NCI-H345 (cell line): ENCODE results near the gene EMP2.

Experiments used
- DNase-seq: peaks from one replicate; lab custom pipeline; 2025; lab: John Stamatoyannopoulos, UW

EMP2 gene

DNA sequence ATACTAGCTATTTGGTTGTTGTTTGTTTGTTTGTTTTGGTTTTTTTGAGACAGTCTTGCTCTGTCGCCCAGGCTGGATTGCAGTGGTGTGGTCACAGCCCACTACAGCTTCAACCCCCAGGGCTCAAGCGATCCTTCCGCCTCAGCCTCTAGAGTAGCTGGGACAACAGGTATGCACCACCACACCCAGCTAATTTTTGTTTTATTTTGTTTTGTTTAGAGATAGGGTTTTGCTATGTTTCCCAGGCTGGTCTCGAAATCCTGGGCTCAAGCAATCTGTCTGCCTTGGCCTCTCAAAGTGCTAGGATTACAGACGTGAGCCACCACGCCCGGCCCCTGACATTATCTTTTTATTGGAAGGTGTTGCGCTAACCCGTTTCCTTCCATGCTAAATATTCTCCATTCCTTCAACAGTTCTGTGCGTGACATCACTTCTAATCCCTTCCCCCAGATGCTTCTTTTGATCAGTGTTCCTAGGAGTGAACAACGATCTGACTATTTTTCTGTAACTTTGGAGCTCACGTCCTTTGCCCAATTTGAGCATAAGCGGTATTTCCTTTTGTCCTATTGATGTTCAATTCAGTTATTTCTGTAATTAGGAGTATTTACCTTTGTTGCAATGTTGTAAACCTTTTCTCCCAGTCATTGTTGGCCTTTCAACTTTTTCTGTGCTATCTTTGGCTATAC, 30.2 kb upstream of the EMP2 start:
- DNase-seq = no peak

DNA sequence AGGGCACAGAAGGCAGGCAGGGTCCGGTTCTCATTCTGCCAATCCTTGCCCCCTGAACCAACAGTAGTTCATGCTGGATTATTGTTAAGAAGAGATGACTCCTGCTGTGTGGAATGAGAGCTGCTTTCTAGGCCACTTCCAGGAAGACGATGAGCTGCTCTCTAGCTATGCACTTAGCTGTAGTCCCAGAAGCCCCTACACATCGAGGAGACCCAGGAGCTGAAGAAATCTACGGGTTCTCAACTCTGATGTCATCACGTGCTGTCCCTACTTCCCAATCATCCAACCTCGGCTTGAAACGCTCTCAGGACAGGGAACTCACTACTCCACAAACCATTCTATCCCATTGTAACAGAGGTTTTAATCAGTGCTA, 29.0 kb upstream of the EMP2 start:
- DNase-seq = no peak

DNA sequence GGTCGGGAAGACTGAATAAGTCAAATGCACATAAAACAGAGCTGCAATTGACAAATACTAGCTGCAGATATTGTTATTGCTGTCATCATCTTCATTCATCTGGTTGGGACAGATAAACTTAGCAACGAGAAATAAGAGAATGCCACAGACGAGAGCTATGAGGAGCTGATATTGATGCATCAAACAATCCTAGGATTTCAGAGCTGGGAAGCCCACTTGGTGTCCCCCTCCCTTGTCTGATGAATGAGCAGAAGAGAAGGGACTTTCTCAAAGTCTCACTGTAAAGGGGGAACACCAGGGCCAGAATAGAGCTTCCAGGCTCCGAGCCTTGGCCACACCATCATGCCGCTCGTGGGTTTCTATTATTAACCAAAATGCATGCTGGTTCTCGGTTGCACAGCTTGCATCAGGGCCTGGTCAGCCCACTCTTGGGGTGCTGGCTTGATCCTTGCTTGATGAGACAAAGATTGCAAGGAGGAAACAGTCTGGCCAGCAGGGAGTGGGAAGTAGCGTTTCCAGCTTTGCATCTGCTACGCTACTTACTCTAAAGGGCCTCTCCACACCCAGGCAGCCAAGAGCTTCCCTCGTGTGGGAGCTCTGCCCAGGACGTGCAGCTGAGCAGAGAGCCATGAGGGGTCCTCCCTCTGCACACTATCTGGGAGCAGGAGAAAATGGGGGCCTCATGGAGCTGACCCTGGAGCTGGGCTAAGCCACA, 28.4 kb upstream of the EMP2 start:
- DNase-seq = no peak

DNA sequence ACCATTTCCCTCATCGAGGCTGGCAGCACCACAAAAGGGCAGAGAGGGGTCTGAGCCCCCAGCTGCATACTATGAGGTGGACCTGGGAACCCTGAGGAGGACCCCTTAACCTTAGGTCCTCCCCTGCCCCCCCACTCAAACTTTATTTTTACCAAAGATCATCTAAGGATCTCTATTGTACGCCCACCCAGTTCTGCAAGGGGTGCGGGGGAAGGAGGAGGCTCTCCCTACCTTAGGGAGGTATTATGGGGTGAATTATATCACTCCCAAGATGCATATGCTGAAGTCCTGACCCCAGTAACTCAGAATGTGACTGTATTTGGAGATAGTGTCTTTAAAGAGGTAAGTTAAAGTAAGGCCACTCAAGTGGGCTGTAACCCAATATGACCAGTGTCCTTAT, 26.8 kb upstream of the EMP2 start:
- DNase-seq = no peak

DNA sequence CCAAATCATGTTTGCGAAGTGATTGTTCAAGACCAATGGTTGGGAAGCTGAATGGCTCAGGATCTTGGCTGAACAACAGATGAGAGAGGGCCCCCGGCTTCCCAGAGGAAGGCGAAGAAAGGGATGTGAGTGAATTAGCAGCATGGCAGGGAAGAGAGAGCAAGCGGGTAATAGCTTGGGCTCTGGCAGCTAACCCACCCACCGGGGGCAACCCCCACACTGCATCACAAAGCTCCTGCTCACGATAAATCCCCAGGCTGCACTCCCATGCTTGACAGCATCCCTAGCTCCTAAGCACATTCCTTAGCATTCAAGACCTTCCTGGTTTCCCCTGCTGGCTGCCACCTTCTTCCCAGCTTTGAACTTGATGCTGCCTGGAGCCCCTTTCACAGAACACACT, 26.2 kb upstream of the EMP2 start:
- no peak for DNase-seq

DNA sequence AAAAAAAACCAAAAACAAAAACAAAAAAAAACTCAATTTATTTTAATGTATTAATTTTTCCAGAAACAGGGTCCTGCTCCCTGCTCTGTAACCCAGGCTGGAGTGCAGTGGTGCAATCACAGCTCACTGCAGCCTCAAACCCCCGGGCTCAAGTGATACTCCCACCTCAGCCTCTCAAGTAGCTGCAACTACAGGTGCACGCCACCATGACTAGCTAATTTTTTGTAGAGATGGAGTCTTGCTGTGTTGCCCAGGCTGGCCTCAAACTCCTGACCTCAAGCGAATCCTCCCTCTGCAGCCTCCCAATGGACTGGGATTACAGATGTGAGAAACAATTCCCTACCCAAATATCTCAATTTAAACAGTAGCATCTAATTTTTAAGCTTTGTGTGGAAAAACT, 25.2 kb upstream of the EMP2 start:
- DNase-seq = no peak

DNA sequence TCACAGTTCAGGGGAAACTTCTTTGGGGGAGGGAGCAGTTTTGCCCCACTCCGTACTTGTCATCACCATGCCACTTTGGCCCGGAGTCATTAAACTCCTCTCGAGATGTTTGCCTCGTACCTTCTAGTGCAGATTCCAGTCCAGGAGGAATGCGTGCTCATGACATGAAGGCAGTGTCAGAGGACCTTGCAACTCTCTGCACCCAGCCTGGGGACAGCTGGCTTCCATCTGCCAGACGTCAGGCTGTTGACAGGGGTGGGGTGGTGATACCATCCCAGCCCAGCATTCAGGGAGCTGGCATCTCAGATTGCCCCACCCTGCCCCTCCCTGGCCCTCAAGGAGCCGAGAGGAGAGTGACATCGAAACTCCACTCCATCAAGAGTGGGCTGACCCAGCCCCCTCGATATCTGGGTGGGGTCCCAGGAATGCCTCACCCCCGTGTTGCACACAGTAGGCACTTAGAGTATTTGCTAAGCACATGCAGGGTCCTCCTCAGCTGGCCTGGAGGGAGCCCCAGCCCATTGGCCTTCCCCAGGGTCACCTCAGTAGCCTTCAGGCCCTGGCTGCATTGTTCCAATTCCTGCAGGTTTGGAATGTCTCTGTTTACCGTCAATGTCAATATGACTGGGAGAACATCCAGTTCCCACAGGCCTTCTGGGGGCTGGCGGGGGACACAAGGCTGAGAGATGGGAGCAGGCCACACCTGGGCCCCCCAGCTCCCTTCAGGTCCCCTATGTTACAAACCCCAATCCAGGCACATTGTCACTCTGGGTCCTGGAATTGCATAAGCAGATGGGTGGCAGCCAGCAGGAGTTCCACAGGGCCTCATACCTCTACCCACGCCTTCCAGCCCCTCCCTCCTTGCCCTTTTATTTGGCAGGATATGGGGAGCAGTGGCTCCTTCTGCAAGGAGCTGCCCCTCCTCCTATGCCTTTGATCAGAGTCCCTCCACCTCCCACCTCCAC, 21.3 kb upstream of the EMP2 start:
- no peak for DNase-seq

DNA sequence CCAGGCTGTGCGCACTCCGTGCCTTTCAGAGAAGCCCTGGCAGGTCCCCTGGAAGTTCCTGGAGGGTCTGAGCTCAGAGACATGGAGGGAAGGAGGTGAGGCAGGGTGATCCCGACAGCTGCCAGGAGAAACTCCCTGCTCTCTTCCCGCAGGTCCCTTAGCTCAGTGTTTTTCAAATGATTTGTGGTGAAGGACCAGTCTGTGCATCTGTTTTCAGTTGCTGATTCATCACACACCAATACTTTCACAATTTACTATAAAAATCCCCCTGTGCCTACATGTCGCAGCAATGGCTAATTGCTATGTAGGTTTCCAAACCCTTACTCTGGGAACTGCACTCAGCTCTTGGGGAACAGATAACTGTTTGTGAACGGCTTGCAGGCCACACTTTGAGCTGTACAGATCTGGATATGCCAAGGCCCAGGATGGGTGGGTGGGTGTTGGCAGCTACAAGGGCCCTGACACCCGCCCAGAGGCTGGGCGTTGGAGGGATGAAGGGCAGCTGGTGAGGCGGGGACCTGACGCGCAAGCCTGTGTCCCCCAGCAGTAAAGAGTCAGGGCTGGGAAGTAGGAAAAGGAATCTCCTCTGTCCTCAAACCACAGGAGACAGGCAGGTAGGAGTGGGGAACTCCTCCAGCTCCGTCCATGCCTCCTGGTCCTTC, 20.5 kb upstream of the EMP2 start:
- no peak for DNase-seq

DNA sequence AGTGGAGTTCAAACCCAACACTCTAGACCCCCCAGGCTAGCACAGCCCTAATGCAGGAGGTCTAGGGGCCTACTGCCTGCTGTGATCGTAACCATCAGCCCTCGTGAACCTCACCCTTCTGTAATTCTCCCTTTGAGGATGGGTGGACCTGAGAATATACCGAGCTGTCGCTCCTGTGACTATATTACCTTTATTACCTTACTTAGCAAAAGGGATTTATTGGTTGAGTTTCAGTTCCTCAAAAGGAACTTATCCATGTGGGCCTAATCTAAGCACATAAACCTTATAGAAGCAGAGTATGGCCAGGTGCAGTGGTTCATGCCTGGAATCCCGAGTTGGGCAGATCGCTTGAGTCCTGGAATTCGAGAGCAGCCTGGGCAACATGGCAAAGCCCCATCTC, 19.2 kb upstream of the EMP2 start:
- DNase-seq = no peak

DNA sequence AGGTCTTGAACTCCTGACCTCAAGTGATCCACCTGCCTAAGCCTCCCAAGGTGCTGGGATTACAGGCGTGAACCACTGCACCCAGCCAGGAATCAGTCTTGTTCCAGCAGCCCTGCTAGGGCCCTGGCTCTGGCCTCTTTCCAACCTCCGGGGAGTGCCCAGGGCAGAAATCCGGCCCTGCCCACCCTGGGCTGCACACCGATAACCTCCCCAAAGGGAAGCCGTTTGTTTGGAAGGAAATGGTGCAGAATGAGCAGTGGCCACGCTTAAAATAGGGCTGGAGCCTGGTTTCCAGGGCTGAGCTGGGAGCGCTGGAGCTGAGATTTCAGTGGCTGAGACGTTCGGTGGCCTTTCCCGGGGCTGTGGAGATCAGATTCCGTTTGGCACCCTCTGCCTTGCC, 17.8 kb upstream of the EMP2 start:
- DNase-seq = no peak

DNA sequence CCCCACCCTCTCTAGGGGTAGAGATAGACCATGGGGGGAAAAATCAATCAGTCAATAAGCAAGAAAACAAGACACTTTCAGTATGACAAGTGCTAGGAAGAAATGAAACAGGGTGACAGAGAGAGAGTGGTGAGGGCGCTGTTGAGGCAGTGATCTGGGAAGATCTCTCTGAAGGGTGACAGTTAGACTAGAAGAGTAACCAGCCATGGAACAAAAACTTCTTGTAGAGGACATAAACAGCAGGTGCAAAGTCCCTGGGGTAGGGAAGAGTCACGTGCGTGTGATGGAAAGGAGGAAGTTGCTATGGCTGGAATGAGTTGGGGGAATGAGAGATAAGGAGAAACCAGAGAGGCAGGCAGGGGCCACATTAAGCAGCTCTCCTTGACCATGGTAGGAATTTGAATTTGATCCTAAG, 16.8 kb upstream of the EMP2 start:
- no peak for DNase-seq

DNA sequence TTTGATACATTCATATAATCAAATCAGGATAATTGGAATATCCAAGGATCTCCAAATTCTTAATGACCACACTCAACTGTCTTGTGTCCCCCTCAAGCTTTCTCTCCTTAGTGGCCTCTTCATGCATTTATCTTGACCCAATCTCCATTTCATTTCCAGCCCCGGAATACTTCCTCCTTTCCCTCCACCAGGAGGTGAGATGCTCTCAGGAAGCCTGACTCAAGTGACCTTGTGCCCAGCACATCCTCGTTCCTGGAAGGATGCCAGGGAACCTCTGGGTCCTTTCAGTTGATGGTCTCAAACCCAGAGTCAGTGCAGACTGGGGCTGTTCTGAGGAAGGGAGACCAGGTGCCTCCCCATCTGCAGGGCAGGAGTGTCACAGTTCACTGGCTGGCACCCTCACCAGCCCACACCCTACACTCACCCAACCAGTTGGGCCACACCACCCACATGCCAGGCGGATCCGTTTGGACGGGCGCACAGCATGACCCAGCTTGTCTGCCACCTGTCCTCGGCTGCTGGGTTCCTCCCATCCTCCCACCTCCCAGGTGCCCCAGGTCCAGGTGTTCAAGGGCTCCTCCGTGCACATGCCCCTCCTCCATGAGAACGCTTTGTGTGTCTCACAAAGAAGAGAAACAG, 14.0 kb upstream of the EMP2 start:
- peak; percentile 87 for DNase-seq

DNA sequence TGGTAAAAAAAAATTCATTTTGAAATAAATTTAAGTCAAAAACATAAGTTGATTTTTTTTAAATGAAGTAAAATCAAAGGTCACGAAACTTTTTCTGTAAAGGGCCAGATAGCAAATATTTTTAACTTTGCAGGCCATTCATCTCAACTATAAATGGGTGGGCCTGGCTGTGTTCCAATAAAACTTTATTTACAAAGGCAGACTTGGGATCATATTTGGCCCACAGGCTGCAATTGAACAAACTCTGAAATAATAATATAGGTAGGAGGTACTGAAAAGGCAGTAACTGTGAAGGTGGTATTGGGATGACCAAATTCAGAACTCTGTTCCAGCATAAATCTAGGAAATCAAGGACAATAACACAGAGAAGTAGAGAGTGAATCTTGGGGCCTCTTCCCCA, 12.2 kb upstream of the EMP2 start:
- DNase-seq = no peak

DNA sequence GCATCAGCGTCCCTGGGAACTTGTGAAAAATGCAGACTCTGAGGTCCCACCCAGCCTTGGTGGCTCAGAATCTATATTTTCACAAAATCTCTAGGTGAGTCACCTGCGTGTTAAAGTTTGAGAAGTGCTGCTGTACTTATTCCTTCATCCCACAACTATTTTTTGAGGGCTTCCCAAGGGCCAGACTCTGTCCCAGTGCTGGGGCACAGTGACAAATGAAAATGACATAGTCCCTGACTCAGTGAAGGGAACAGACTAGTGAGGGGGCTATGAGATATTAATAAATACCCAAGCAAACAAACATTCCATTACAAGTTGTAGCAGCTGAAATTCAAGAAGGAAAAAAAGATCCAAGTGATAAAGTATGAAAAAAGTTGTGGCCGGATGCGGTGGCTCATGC, 9.9 kb upstream of the EMP2 start:
- no peak for DNase-seq

DNA sequence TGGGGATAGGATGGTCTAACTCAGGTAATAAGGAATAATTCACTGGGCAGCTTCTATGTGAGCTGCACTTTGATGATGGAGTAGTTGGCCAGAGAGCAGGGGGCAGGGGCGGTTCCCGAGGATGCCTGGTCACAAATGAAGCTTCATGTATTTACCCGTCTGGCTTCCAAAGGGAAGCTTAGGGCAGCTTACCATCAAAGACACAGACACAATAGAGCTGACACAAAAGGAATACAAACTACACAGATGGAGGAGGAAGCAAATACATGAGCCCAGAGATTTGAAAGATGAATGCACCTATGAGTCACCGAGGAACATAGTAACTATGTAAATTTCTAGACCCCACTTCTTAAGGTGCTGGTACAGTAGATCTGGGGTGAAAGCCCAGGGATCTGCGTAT, 8.7 kb upstream of the EMP2 start:
- no peak for DNase-seq

DNA sequence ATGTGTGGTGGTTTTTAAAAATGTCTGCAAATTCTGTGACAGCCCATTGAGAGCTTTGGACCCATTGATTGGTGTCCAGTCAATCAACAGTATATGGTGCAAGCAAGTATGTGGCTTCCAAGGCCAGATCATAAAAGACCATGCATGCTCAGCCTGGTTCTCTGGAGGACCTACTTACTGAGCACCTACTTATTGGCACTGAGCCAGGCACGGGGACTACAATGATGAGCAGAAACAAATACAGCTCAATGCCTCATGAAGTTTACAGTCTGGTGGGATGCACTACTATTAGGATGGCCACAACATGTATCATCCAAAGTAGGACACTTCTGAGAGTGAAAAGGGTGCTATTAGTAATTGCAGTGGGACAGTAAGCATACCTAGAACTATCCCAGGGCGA, 7.2 kb upstream of the EMP2 start:
- no peak for DNase-seq

DNA sequence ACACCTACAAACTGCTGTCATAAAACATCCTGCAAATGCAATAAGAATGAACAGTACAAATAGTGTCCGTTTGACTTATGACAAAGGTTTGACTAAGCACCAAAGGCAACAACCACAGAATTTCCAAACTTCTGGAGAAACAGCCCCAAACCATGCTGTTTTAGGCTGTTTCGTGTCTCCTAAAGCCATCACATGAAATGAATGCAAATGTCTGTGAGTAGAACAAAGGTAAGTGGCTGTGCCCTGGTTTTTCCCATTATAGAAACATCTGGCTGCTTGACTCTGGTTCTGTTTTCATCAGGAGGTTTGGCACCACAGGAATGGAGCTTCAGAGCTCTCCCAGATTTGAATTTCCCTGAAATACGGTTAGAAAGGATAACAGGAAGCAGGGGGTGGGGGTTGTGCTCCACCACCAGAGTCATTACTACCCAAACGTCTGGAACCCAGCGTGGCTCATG, 4.6 kb upstream of the EMP2 start:
- no peak for DNase-seq

DNA sequence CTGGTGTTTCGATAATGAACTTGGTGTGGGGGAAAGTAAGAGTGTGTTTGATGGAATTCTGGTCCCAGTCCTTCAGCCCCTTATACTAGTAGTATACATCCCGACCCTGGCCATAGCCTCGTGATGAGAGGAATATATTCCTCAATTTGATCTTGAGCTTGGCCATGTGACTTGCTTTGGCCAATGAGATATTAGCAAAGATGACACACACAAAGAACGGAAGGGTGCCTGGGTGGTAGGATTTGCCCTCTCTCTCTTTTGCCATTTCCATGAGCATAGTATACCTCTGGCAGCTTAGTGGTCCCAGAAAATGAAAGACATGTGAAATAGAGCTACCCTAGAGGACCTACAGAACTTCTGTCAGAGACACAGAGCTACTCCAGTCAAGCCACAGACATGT, 2.9 kb upstream of the EMP2 start:
- DNase-seq = no peak

DNA sequence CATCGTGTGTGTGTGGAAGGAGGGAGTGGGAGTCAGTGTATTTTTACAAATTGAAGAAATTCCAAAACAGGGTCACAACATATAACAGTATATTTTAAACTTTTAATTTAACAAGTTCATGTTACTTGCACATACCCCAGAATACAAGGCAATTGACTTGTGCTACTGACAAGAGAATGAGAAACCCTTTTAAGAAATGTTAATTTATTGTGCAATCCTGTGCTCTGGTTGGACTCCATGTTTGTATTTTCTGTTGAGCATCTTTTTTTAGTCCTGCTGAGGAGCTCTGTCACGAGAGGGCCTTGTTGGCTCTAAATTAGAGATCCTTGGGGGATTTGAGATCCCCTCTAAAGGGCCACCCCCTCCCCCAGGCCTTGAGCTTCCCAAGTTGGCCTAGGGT, 1.1 kb upstream of the EMP2 start:
- no peak for DNase-seq

DNA sequence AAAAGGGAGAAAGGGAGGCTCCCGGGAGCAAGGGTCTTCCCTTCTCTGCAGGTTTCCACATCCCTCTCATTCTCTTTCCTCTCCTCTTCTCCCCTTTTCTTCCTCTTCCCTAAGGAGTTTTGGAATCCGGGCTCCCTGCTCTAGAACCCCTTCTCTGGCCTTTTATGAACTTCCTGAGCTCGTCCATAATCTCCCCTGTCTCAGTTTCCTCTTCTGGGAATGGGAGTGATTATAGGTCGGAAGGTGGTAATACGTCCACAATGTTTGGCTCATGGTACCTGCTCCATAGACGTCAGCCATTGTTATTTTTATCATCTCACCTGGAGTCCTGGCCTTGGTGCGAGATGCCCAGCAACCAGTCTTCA, 467 bp upstream of the EMP2 start:
- DNase-seq = no peak

DNA sequence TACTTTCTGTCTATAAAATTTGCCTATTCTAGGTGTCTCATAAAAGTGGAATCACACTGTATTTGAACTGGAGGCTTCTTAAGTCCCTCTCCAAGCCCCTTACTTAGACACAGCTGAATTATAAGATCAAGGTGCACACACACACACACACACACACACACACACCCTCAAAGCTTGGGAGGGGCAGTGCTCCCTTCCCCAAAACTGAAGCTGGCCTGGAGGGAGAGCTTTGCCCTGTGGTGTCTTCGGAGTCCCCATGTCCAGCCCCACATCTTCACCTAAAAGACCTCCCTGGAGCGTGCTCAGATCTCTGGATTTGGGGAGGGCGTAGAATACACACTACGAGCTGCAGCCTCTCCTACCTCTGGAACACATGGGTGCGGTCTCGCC, 828 bp downstream of the EMP2 start:
- no peak for DNase-seq
